GM19238 (cell line): ENCODE measurements around the gene LTK.

Experiments
- DNase-seq: peaks from one replicate; pipeline ENCODE4 v3.0.0; 2011; ENCODE audit warnings: low spot score; ENCODE audit not compliant: insufficient read length

Gene LTK

GRCh38 chr15:41530363-41530956 lies 16.8 kb upstream of the LTK start:
- DNase-seq, result no peak

GRCh38 chr15:41523097-41523496 lies 9.5 kb upstream of the LTK start:
- no peak for DNase-seq

GRCh38 chr15:41521614-41522013 lies 8.0 kb upstream of the LTK start:
- DNase-seq, result no peak

- DNase-seq, result no peak
These were observed 7.0 kb upstream of the LTK start for GRCh38 chr15:41520636-41521035.

GRCh38 chr15:41517895-41518449 lies 4.3 kb upstream of the LTK start:
- DNase-seq, result no peak

- peak; percentile 62 for DNase-seq
These were observed 604 bp downstream of the LTK start for GRCh38 chr15:41512940-41513505.

- no peak for DNase-seq
These were observed 1.1 kb downstream of the LTK start for GRCh38 chr15:41512512-41512939.

GRCh38 chr15:41511899-41512369 lies 1.7 kb downstream of the LTK start:
- DNase-seq, result no peak

- DNase-seq, result no peak
These were observed 2.2 kb downstream of the LTK start for GRCh38 chr15:41511331-41511898.

GRCh38 chr15:41510728-41511127 lies 2.9 kb downstream of the LTK start:
- no peak for DNase-seq

GRCh38 chr15:41507820-41508290 lies 5.8 kb downstream of the LTK start:
- DNase-seq, result no peak

GRCh38 chr15:41506796-41507341 lies 6.8 kb downstream of the LTK start:
- no peak for DNase-seq

- DNase-seq, result no peak
These were observed 7.9 kb downstream of the LTK start for GRCh38 chr15:41505776-41506175.

GRCh38 chr15:41504751-41505492 lies 8.7 kb downstream of the LTK start:
- no peak for DNase-seq

GRCh38 chr15:41503669-41504010 lies 10.0 kb downstream of the LTK start:
- no peak for DNase-seq

GRCh38 chr15:41502795-41503668 lies 10.6 kb downstream of the LTK start:
- no peak for DNase-seq

- no peak for DNase-seq
These were observed 11.5 kb downstream of the LTK start for GRCh38 chr15:41501931-41502794.

- DNase-seq, result no peak
These were observed 12.3 kb downstream of the LTK start for GRCh38 chr15:41501191-41501917.
